IPS DF 19.7 (cell line): ENCODE data around the gene CDK19.

Experiments used
- DNase-seq: peaks from one replicate; pipeline ENCODE4 v3.0.0-alpha.2; 2013; ENCODE audit warnings: low read depth, low spot score

The CDK19 gene

GRCh38 chr6:110660066-110660655, 155.1 kb downstream of the CDK19 start:
- DNase-seq: no peak

GRCh38 chr6:110658631-110659211, 156.5 kb downstream of the CDK19 start:
- DNase-seq: no peak

GRCh38 chr6:110656492-110656891, 158.8 kb downstream of the CDK19 start:
- DNase-seq: no peak

GRCh38 chr6:110655821-110656220, 159.4 kb downstream of the CDK19 start:
- no peak for DNase-seq

GRCh38 chr6:110654096-110654820, 161.0 kb downstream of the CDK19 start:
- DNase-seq: no peak

- DNase-seq: no peak
Measured at GRCh38 chr6:110653381-110653780, 161.9 kb downstream of the CDK19 start.

GRCh38 chr6:110652520-110652919, 162.7 kb downstream of the CDK19 start:
- no peak for DNase-seq

- DNase-seq: no peak
Measured at GRCh38 chr6:110650755-110651154, 164.5 kb downstream of the CDK19 start.

GRCh38 chr6:110649704-110650103, 165.6 kb downstream of the CDK19 start:
- no peak for DNase-seq

- DNase-seq: no peak
Measured at GRCh38 chr6:110646951-110647910, 168.0 kb downstream of the CDK19 start.

GRCh38 chr6:110646419-110646698, 168.9 kb downstream of the CDK19 start:
- DNase-seq: no peak

- no peak for DNase-seq
Measured at GRCh38 chr6:110645685-110646418, 169.4 kb downstream of the CDK19 start.

- DNase-seq: no peak
Measured at GRCh38 chr6:110643175-110643574, 172.1 kb downstream of the CDK19 start.

GRCh38 chr6:110642711-110643110, 172.6 kb downstream of the CDK19 start:
- no peak for DNase-seq

GRCh38 chr6:110636781-110637180, 178.5 kb downstream of the CDK19 start:
- no peak for DNase-seq

- no peak for DNase-seq
Measured at GRCh38 chr6:110635096-110635495, 180.2 kb downstream of the CDK19 start.

GRCh38 chr6:110633731-110634213, 181.5 kb downstream of the CDK19 start:
- no peak for DNase-seq

GRCh38 chr6:110629153-110629552, 186.1 kb downstream of the CDK19 start:
- no peak for DNase-seq

- no peak for DNase-seq
Measured at GRCh38 chr6:110628330-110628729, 186.9 kb downstream of the CDK19 start.

- DNase-seq: no peak
Measured at GRCh38 chr6:110626442-110626841, 188.8 kb downstream of the CDK19 start.

- no peak for DNase-seq
Measured at GRCh38 chr6:110625883-110626282, 189.4 kb downstream of the CDK19 start.
